Vagina (tissue), 2 donors: ENCODE results near the gene RASGRP3.

ENCODE experiments used
- CTCF ChIP-seq, 3 experiments: fragments of 450-650 bp in 2 of 3; fragments of 200-600 bp in 1 of 3; sonication (generic) in 1 of 3; IDR thresholded peaks; one replicate each; pipeline ENCODE4 v1.5.1; 2017 to 2019; ENCODE audit warnings: antibody characterized with exemption in 3 of 3, mild to moderate bottlenecking in 2 of 3, moderate library complexity in 2 of 3
- POLR2A ChIP-seq, 2 donors: fragments of 450-650 bp; IDR thresholded peaks; one replicate each; pipeline ENCODE4 v1.6.1; 2017; ENCODE audit warnings: antibody characterized with exemption in 2 of 2, mild to moderate bottlenecking in 2 of 2, moderate library complexity in 2 of 2

- TF ChIP-seq CTCF (IDR thresholded peaks at IDR 0.05) = no peak
- TF ChIP-seq POLR2A (IDR thresholded peaks at IDR 0.05) = no peak
These were observed 97.2 kb downstream of the RASGRP3 start for GRCh38 chr2:33573657-33574056.
